ENCODE data around the gene ACKR2. TPM values are rescaled to one million over a fixed set of nuclear protein-coding genes. Genes with fewer than 3 reads are reported as not detected.
"Not testable (repeated sequence)": the region's sequence is repeated elsewhere in the genome, so short reads cannot be mapped to it uniquely, and the experiment has no call there.

ACKR2 gene
- total RNA-seq, 3 donors from 2014 or later (not counting 1 experiment from before 2014, with no cell fraction given) = 0.56 to 0.95 (median 0.72) TPM

GRCh38 chr3:42880183-42880582 is 70.9 kb downstream of the ACKR2 start:
- peak overlapping the region; percentile 40 for H3K4me3 ChIP-seq (ENCODE audit: low read length)
- intact Hi-C loops (cut with micrococcal nuclease) = no loop called here
- no peak overlapping the region for H3K27ac ChIP-seq (ENCODE audit: low read length)
- no peaks in the 10 kb centered on the region for H3K36me3 ChIP-seq (ENCODE audit: control insufficient read depth, insufficient read depth, low read length)
- no peaks in the 10 kb centered on the region for H3K9me3 ChIP-seq (ENCODE audit: control insufficient read depth, insufficient read depth, low read length)
- 83% methylated on average over 9 of the region's 9 CpGs for WGBS (ENCODE audit: insufficient coverage)
- peak overlapping the region; percentile 86 for H3K4me3 Mint-ChIP-seq
- no peak for TF ChIP-seq CTCF (IDR thresholded peaks at IDR 0.05)
- H3K27ac Mint-ChIP-seq = peak overlapping the region; percentile 7 to 89
- ATAC-seq = no peak
- H3K9me3 Mint-ChIP-seq = no peaks in the 10 kb centered on the region
- no peaks in the 10 kb centered on the region for H3K36me3 Mint-ChIP-seq
- H3K27me3 ChIP-seq (ENCODE audit: control insufficient read depth, insufficient read depth, low read length) = no peaks in the 10 kb centered on the region
- no peak for DNase-seq
- peaks cover 7 to 17% of the 10 kb centered on the region in 2 donors for H3K4me1 Mint-ChIP-seq
- peaks cover 14% of the 10 kb centered on the region for H3K4me1 ChIP-seq (ENCODE audit: control insufficient read depth, insufficient read depth, low read length)
- no peaks in the 10 kb centered on the region for H3K27me3 Mint-ChIP-seq (ENCODE audit: low read depth in 2 of 2)

GRCh38 chr3:42880601-42881451 is 71.6 kb downstream of the ACKR2 start:
- no peaks in the 10 kb centered on the region for H3K27me3 Mint-ChIP-seq (ENCODE audit: low read depth in 2 of 2)
- DNase-seq (peak; percentile 71 to 95), ATAC-seq (peak; percentile 96 to 98 (median 98))
- H3K27me3 ChIP-seq (ENCODE audit: control insufficient read depth, insufficient read depth, low read length) = no peaks in the 10 kb centered on the region
- H3K36me3 ChIP-seq (ENCODE audit: control insufficient read depth, insufficient read depth, low read length) = no peaks in the 10 kb centered on the region
- H3K4me3 Mint-ChIP-seq = peak overlapping the region; percentile 86
- H3K9me3 ChIP-seq (ENCODE audit: control insufficient read depth, insufficient read depth, low read length) = no peaks in the 10 kb centered on the region
- peaks cover 14% of the 10 kb centered on the region for H3K4me1 ChIP-seq (ENCODE audit: control insufficient read depth, insufficient read depth, low read length)
- peaks cover 7 to 17% of the 10 kb centered on the region in 2 donors for H3K4me1 Mint-ChIP-seq
- peak overlapping the region; percentile 76 to 89 for H3K27ac Mint-ChIP-seq
- H3K4me3 ChIP-seq (ENCODE audit: low read length) = peak overlapping the region; percentile 40
- intact Hi-C loops (cut with micrococcal nuclease) = loop anchor here (1.0 kb wide), 3 partner anchors 50 to 100 kb away; partner anchors contain the start of gene HIGD1A
- 3% methylated on average over 61 of the region's 61 CpGs for WGBS (ENCODE audit: insufficient coverage)
- TF ChIP-seq CTCF (IDR thresholded peaks at IDR 0.05) = peak; percentile 92
- peak overlapping the region; percentile 1 for H3K27ac ChIP-seq (ENCODE audit: low read length)
- no peaks in the 10 kb centered on the region for H3K36me3 Mint-ChIP-seq
- no peaks in the 10 kb centered on the region for H3K9me3 Mint-ChIP-seq

- DNase-seq; H3K36me3 Mint-ChIP-seq; H3K4me3 ChIP-seq (ENCODE audit: low read length); H3K4me3 Mint-ChIP-seq; ATAC-seq; H3K27me3 ChIP-seq (ENCODE audit: control insufficient read depth, insufficient read depth, low read length); H3K27ac ChIP-seq (ENCODE audit: low read length); H3K36me3 ChIP-seq (ENCODE audit: control insufficient read depth, insufficient read depth, low read length); H3K9me3 ChIP-seq (ENCODE audit: control insufficient read depth, insufficient read depth, low read length); H3K9me3 Mint-ChIP-seq; intact Hi-C loops (cut with micrococcal nuclease); H3K27ac Mint-ChIP-seq: not testable (repeated sequence)
- 86% methylated on average over 4 of the region's 6 CpGs for WGBS (ENCODE audit: insufficient coverage)
- peaks cover 3 to 14% of the 10 kb centered on the region in 2 donors for H3K27me3 Mint-ChIP-seq (ENCODE audit: low read depth in 2 of 2)
- peaks cover 14% of the 10 kb centered on the region for H3K4me1 ChIP-seq (ENCODE audit: control insufficient read depth, insufficient read depth, low read length)
- H3K4me1 Mint-ChIP-seq = peaks cover 7 to 17% of the 10 kb centered on the region in 2 donors
Observed at GRCh38 chr3:42883251-42883930, 74.1 kb downstream of the ACKR2 start.

- intact Hi-C loops (cut with micrococcal nuclease) = no loop called here
- Histone ChIP-seq H3K4me1 (ENCODE audit: control insufficient read depth, insufficient read depth, low read length) (peaks cover 14% of the 10 kb centered on the region), H3K9me3 (ENCODE audit: control insufficient read depth, insufficient read depth, low read length) (no peaks in the 10 kb centered on the region), H3K27me3 (ENCODE audit: control insufficient read depth, insufficient read depth, low read length) (peaks cover 4% of the 10 kb centered on the region), H3K27ac (ENCODE audit: low read length) (no peak overlapping the region), H3K36me3 (ENCODE audit: control insufficient read depth, insufficient read depth, low read length) (no peaks in the 10 kb centered on the region), H3K4me3 (ENCODE audit: low read length) (no peak overlapping the region)
- H3K4me3 Mint-ChIP-seq = no peak overlapping the region
- ATAC-seq (no peak), DNase-seq (no peak)
- H3K36me3 Mint-ChIP-seq = no peaks in the 10 kb centered on the region
- 68% methylated on average over 2 of the region's 2 CpGs for WGBS (ENCODE audit: insufficient coverage)
- H3K9me3 Mint-ChIP-seq = no peaks in the 10 kb centered on the region
- no peak for TF ChIP-seq CTCF (IDR thresholded peaks at IDR 0.05)
- H3K27me3 Mint-ChIP-seq (ENCODE audit: low read depth in 2 of 2) = peaks cover 11 to 18% of the 10 kb centered on the region in 2 donors
- no peak overlapping the region for H3K27ac Mint-ChIP-seq
- H3K4me1 Mint-ChIP-seq = peaks cover 7 to 17% of the 10 kb centered on the region in 2 donors
Observed at GRCh38 chr3:42884324-42884723, 75.1 kb downstream of the ACKR2 start.

Data from natural killer cell (primary cell).